Hematopoietic multipotent progenitor cell treated with erythropoietin and hydrocortisone succinate and interleukin-3 and kit ligand, for 4 days (in vitro differentiated cells): ENCODE measurements around the gene ITIH1.

Source experiments
- DNase-seq: peaks from one replicate; pipeline ENCODE4 v3.0.0-alpha.2; 2015

ITIH1 gene, protein sequence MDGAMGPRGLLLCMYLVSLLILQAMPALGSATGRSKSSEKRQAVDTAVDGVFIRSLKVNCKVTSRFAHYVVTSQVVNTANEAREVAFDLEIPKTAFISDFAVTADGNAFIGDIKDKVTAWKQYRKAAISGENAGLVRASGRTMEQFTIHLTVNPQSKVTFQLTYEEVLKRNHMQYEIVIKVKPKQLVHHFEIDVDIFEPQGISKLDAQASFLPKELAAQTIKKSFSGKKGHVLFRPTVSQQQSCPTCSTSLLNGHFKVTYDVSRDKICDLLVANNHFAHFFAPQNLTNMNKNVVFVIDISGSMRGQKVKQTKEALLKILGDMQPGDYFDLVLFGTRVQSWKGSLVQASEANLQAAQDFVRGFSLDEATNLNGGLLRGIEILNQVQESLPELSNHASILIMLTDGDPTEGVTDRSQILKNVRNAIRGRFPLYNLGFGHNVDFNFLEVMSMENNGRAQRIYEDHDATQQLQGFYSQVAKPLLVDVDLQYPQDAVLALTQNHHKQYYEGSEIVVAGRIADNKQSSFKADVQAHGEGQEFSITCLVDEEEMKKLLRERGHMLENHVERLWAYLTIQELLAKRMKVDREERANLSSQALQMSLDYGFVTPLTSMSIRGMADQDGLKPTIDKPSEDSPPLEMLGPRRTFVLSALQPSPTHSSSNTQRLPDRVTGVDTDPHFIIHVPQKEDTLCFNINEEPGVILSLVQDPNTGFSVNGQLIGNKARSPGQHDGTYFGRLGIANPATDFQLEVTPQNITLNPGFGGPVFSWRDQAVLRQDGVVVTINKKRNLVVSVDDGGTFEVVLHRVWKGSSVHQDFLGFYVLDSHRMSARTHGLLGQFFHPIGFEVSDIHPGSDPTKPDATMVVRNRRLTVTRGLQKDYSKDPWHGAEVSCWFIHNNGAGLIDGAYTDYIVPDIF

DNA sequence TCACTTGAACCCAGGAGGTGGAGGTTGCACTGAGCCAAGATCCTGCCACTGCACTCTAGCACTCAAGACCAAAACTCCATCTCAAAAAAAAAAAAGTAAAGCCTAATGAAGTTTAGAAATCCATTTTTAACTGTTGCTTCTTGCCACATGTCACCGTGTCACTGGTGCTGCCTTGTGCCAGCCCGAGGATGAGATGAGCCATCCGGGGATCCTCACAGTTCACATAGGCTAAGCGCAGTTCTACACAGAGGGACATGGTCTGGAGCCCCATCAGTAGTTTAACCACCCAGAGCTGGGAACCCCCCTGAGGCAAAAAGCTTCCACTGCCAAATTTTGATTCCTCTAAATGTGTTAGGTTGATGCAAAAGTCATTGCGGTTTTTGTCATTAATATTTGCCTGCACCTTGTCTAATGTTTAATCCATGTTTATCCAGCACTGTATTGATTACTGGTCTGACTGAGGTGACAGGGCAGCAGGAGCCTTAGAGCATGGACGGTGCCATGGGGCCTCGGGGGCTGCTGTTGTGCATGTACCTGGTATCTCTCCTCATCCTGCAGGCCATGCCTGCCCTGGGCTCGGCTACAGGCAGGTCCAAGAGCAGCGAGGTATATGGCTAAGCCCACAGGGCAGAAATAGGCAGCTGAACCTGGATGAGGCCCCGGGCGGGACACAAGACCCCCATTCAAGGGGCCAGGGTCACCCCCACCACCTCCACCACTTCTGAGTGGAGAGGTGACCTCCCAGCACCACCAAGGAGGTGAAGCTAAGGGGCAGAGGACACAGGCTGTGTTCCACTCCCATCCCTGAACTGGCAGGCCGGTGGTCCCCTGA lies at the start of gene ITIH1:
ITIH1 (plus strand) TSS at position 473 of the 832 bp plus-strand sequence; CDS start at position 490, 17 bp downstream.
- no peak for DNase-seq

DNA sequence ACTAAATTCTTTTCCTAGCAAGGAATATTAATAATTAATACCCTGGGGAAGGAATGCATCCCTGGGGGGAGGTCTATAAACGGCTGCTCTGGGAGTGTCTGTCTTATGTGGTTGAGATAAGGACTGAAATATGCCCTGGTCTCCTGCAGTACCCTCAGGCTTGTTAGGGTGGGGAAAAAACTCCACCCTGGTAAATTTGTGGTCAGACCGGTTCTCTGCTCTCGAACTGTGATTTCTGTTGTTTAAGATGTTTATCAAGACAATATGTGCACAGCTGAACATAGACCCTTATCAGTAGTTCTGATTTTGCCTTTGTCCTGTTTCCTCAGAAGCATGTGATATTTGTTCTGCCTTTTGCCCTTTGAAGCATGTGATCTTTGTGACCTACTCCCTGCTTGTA lies 48.6 kb upstream of the ITIH1 start:
- peak; percentile 18 for DNase-seq

DNA sequence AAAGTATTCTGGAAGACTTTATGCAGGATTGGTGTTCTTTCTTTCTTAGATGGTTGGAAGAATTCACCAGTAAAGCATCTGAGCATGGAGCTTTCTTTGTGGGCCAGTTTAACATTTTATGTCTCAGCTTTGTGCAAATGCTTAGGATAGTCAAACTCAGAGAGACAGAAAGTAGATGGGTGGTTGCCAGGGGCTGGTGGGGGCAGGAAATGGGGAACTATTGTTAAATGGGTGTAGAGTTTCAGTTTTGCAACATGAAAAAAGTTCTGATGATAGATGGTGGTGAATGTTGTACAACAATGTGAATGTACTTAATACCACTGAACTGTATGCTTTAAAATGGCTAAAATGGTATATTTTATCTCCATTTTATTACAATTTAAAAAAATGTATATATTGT lies 46.7 kb upstream of the ITIH1 start:
- no peak for DNase-seq

DNA sequence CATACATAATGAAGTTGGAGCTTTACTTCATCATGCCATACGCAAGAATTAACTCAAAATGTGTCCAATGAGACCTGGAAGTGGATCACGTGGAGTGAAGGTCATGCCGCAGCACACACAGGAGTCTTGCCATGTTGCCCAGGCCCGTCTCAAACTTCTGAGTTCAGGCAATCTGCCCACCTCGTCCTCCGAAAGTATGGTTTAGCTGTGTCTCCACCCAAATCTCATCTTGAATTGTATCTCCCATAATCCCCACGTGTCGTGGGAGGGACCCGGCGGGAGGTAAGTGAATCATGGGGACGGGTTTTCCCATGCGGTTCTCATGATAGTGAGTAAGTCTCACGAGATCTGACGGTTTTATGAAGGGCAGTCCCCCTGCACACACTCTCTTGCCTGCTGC lies 45.8 kb upstream of the ITIH1 start:
- no peak for DNase-seq

DNA sequence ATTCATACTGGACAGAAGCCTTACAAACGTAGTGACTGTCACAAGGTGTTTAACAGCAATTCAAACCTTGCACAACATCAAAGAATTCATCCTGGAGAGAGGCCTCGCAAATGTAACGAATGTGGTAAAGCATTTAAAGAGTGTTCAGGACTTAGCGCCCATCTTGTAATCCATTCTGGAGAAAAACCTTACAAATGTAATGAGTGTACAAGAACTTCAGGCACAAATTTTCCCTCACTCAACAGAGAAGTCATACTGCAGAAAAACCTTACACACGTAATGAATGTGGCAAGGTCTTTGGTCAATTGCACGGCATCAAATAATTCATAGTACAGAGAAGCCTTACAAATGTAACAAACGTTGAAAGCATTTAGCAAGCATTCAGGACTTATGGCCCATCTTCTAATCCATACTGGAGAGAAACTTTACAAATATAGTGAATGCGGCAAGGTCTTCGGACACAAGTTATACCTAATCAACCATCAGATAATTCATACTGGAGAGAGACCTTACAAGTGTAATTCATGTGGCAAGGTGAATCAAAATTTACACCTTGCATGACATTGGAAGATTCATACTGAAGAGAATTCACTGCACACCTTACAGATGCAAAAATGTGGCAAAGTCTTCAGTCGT lies 44.0 kb upstream of the ITIH1 start:
- DNase-seq: no peak

DNA sequence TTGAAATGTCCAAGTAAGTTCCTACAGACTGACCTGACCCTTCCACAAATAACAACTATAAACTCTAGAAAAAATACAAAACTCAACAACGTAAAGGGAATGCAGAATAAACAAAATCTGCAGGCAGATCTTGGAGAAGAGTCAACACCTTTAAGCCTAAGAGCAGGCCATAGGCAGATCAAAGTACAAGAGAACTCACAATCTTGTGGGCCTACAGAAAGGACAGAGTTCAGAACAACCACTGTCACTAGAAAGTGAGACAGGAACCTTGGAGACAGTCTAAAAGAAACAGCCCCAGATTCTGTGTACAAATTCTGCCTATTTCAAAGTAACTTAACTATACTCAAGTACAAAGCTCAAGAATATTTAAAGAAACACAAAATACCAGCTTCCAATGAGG lies 37.7 kb upstream of the ITIH1 start:
- DNase-seq: no peak

DNA sequence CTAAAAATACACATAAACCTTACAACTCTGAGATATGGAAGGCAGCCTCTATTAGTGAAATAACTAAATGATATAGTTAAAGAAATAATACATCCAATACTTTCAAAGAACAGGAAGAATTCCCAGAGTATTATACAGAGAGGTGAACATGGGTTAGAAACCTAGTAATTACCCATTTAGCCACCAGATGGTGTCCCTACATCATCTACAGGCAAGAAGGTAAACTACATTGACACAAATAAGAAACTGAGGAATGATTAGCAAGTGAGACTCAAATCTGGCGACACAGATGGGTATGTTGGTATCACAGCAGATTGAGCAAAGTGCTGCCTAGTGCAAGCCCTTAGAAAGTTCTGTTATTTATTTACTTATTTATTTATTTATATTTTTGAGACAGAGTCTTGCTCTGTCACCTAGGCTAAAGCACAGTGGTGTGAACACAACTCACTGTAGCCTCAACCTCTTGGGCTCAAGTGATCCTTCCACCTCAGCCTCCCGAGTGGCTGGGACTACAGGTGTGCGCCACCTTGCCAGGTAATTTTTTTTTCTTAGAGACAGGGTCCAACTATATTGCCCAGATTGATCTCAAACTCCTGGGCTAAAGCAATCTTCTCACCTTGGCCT lies 34.9 kb upstream of the ITIH1 start:
- peak; percentile 61 for DNase-seq

DNA sequence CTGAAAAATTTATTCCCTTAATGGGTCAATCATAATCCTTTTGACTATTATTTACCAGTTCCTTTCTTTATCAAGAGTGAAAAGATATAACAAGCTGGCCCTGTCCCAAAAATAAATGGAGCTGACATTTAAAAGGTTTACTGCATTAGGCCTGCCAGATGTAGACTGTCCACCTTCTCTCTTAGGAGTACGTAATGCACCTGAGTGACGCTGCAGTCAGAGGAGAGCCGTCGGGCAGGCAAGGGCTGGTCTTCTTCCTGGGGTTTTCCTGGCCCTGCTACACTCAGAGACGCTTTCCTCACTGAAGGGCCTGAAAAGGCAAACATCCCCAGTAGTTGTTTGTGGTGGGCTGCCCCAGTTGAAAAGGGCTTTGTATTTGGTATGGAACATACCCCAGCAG lies 34.2 kb upstream of the ITIH1 start:
- no peak for DNase-seq

DNA sequence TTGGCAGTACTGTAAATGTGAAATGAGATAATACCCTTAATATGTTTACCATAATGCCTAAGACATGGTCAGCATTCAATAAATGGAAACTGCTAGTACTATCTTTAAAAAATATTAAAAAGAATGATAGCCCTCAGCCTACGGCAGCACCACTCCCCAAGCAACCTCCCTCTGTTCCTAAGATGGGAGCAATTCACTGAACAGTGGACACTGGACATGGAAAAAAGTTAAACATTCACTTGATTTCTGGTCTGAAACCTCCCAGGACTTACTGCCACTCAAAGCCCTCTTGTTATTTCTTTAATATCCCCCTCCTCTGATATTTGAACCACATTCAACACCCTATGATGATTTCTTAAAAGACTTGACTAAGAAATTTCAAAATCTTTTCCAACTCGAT lies 33.7 kb upstream of the ITIH1 start:
- DNase-seq: no peak

DNA sequence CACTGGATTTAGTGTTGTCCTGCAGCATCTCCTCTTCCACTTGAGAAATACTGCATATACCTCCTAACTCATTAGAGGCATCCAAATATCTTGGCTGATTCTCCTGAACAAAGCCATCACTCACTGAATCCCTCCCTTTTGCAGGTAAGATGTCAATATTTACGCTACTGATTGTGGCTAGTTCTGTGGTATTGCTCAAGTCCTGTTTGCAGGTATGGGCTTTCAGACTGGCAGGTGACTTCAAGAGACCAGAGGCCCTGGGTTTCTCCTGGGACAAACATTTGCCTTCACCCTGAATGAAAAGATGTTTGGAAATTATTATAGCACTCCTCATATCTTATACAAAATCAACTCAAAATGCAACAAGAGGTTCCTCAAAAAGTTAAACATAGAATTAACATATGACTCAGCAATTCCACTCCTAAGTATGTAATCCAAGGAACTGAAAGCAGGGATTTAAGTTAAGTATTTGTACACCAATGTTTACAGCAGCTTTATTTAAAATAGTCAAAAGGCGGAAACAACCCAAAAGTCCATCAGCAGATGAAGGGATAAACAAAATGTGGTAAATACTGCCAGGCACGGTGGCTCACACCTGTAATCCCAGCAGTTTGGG lies 25.2 kb upstream of the ITIH1 start:
- DNase-seq: peak; percentile 50

DNA sequence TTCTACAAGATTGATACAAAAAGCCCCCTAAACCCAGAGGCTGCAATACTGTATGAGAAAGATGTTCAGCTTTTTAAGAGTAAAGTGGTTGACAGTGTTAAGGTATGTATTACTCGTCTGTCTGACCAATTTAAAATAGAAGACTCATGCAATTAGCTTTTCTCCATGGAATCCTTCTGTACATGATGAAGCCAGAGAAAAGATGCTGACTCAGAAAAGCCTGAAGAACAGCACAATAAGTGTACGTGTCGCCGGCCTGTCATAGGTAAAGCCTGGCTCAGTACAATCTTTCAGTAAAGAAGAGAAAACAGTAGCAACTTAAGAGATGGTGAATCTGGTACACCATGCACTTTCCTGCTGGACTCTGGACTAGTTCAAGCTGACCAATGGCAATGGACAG lies 23.0 kb upstream of the ITIH1 start:
- DNase-seq: no peak

DNA sequence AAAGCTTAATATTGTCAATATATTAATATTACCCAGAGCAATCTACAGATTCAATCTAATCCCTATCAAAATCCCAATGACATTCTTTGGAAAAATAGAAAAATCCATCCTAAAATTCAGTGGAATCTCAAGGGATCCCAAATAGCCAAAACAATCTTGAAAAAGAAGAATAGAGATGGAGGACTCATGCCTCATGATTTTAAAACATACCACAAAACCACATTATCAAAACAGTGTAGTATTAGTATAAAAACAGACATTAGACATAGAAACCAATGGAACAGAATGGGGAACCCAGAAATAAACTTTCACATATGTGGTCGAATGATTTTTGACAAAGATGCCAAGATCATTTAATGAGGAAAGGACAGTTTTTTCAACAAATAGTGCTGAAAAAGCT lies 21.3 kb upstream of the ITIH1 start:
- no peak for DNase-seq

DNA sequence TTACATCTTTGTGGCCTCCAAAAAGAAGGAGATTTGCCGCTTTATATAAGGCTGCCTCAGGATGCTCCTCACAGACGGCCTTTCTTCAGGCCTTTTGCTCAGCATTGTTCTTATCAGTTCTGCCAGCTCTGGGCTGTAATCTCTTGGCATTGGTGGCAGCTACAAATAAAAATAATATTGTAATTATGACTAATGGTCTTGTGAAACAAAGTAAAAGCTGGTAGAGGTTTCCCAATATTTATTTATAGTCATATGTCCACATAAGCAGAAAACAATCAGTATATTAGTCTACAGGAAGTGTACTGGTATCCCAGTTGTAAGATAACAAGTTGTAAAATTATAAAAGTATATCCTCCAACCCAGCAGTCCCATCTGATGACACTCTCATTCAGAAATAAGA lies 13.9 kb upstream of the ITIH1 start:
- peak; percentile 70 for DNase-seq

DNA sequence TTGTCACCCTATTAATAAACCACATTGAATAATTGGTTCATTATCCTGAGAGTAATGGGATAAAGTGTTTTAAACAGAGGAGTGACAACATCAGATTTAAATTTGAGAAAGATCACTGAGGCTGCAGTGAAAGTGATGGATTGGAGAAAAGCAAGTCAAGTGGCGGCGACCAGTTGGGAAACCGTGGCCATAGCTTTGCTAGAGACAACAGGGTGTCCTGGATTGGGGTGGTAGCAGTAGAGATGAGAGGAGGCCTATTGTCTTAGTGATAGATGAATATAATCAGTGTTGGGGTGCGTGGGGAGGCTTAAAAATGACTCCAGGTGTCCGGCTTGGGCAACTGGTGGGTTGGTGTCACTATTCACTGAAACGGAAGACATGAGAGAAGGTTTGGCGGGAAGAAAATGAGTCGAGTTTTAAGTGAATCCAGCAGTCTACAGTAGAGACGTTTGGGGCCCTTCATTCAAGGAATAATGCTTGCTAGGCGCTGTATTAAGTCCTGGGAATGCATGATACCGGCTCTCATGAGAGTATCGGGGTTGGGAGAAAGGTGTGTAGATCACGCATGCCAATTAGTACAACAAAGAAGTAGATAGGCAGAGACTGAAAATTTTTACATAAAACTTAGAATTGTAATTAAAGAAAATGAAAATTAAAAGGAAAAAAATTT lies 7.5 kb upstream of the ITIH1 start:
- DNase-seq: peak; percentile 49

DNA sequence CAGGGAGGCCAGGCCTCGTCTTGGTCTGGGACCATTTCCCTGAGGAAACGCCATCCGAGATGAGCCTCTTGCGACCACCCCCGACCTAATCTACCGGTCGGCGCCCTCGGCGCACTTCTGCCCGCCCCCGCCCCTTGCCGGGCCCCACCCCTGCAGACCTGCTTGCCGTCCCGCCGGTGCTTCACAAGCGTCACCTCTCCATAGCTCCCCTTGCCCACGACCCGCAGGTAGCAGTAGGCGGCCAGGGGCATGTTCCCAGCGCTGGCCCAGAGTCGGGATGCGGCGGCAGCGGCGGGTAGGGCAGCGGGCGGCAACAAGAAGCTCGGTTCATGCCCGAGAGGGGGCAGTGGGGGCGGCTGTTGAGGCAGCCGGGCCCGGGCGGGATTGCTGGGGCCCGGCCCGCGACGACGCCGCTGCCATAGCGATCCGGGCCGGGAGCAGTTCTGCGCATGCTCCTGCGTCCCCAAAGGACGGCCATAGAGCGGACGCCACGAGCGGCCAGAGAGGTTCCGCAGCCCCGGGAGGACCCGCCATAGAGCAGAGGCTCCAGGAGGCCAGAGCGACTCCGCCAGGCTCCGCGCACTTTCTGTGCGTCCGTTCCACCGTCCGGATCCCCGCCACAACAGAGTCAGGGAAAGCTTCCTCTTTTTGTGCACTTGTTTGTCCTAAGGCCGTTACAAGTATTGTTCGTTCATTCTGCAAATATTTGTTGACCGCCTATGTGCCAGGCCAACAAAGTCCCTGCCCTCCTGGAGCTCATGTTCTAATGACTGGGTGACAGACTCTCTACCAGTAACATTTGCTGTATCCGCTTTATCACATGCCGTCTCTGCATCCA lies 6.7 kb upstream of the ITIH1 start, which contains the start of gene NEK4:
NEK4 (minus strand) TSS at position 445 of the 838 bp plus-strand sequence; CDS start at position 251, 194 bp downstream.
- peak; percentile 97 for DNase-seq

DNA sequence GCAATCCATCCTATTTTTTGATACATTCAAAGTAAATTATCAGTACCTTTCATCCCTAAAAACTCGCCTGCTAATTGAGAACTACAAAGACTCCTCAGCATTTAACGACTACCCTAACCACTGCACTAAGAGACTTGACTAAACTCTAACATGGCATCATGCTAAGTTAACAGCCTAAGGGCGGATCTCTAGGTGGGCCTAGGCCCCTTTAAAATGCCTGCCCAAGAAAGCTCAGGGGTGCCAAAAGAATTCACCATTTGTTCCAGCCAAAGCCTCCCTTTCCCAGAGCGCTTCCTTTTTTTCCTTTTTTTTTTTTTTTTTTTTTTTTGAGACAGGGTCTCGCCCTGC lies 6.1 kb upstream of the ITIH1 start:
- DNase-seq: no peak

DNA sequence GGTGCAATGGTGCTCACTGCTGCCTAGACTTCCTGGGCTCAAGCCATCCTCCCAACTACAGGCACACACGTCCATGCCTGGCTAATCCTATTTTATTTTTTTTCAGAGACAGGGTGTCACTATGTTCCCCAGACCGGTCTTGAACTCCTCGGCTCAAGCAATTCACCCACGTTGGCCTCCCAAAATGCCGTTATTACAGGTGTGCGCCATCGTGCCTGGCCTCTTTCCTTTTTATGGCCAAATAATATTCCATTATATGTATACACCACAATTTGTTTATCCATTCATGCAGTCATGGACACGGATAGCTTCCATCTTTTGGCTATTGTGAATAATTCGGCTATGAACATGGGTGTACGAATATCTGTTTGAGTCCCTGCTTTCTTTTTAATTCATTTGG lies 5.7 kb upstream of the ITIH1 start:
- no peak for DNase-seq

DNA sequence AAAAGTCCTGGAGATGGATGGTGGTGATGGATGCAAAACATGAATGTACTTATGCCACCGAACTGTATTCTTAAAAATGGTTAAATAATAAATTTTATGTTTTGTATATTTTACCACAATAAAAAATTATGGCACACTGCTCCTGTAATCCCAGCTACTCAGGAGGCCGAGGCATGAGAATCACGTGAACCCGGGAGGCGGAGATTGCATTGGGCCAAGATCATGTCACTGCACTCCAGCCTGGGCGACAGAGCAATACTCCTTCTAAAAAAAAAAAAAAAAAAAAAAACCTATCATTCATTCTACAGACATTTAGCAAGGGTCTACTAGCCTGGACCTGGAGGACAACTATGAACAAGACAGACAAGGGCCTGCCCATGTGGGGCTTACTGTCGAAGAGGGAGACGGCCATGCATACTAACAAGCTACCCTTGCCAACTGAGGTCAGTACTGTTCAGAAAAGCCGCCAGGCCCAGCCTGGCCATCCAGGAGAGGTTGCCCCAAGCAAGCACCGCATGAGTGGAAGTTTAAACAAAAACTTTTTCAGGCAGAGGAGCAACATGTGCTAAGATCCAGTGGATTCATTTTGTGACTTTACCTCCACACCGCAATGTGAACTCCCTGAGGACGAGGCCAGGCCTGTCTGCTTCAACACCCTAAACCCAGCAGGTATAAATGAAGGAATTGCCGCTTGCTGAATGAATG lies 3.9 kb upstream of the ITIH1 start:
- DNase-seq: no peak

DNA sequence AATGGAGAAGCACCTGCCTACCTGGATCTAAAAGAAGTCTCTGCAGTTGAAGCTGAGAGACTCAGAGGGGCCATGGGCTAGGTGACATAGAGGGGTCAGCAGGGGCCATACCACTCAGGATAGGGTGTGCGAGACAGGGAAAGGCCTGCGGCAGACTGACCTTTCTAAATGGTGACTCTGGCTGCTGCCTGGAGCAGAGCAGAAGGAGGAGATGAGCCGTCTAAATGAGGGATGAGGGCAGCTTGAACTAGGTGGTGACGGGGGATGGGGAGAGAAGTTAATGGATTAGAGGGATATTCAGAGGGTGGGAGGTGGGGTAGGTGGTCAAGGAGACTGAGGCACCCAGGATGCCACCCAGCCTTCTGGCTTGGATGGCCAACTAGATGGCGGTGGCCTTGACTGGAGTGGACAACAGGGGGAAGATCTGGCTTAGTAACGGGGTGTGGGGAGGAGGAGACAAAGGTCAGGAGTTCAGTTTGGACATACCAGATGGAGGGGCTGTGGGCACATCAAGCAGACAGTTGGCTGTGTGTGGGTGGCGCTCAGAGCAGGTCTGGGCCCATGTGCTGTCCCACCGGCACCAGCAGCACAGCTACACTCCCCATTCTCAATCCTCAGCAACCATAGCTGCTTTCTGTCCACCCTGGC lies 3.2 kb upstream of the ITIH1 start:
- DNase-seq: no peak
